T47D (cell line): ENCODE data around the gene TCEAL4.
A peak's percentile ranks its signal among the peaks of the same experiment; 100 is the strongest.

ENCODE experiments used
- DNase-seq, 2 experiments: peaks; one replicate each; pipeline versions ENCODE4 v3.0.0 to v3.0.0-alpha.2; 2011 to 2012; ENCODE audit warnings: low read depth in 1 of 2, low spot score in 1 of 2
- JUND ChIP-seq: IDR thresholded peaks from 2 replicates; pipeline ENCODE4 v1.6.1; 2012; ENCODE audit warnings: low read depth
- in situ Hi-C: cut with HindIII; loops from 2 replicates; pipeline ENCODE4 v1.10.0; 2016; ENCODE audit warnings: low sequenced_read_pairs, low pct_unique_long_range_greater_than_20kb

The TCEAL4 gene

DNA sequence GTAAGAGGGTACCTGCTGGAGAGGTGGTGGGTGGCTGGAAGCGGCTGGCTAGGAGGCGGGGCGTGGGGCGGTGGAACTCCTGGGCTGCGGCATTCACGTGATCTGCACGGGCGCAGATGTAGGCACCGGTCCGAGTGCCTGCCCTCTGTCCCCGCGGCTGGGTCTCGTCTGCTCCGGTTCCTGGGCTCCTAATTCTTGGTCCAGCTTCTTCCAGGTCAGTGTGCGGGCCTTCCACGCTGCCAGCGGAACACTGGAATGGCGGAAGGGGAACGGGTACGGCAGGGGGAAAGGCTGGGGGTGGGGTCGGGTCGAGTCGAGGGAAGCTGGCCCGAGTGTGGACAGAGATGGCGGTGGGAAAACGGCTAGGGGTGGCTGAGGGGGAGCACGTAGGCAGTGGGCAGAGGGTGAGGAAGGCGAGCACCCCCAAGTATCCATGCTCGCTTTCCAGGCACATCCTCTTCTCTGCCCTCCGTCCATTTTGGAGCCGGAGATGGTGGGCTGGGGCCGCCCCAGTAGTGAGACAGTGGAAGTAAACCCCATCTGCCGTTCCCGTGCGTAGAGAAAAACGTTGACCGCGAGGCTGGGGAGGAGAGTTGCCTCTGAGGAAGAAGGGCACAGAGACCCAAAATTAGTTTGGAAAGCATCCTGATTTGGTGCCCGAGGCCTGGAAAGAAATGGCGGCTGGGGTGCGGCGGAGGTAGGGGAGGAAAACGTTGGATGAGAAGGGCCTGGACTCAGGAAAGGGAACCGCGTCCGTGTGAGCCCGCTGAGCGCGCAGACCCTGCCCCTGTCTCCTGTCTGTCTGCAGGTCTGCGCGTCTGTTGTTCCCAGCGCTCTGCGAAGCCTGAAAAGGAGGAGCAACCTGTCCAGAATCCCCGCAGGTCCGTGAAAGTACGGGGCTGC is at the start of gene TCEAL4:
Gene TCEAL4 (plus strand): TSS at position 105 of the 903 bp plus-strand sequence. CDS start 1,161 bp downstream, outside the sequence.
- peak in 1 of 2 experiments; percentile 20 for DNase-seq
- in situ Hi-C loops: no loop called here
- TF ChIP-seq JUND: no peak

DNA sequence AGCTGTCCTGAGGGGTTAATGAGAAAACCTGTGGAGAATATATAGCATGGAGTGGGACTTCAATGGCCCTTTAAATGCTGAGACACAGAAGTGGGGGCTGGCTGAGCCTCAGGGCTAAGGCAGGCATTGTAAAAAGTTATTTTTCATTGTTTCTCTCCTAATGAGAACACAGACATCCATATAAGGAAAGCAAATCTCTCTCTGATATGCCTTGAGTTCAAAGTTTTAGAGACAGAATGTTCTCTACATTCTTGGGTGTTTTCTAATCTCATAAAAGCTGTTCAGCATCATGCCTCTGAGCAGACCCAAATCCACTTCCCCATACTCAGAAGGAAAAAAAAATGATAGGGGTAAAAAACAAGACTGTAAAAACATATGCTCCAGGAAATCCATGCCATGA is 49.2 kb upstream of the TCEAL4 start:
- in situ Hi-C loops: no loop called here
- DNase-seq: no peak

DNA sequence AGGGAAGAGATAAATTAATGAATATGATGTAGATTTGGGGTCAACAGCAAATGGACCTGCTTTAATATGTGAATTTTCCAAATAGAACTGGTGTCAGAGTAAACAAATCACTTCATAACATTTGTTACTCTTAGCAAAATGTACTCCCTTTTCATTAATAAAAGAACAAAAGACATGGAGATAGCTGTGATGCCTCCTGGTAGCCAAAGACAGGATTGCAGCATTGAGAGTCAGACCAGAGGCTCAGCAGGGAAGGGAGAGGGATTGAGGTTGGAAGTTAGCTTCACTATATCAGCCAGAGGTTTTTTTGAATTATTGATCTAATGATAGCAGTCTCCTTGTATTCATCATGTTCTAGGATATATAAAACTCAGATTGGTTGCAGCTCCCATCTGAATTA is 48.6 kb upstream of the TCEAL4 start:
- no peak for TF ChIP-seq JUND
- DNase-seq: no peak
- in situ Hi-C loops: no loop called here

More for the DNA sequence above, 49.2 kb upstream of the TCEAL4 start:
- TF ChIP-seq JUND: no peak

DNA sequence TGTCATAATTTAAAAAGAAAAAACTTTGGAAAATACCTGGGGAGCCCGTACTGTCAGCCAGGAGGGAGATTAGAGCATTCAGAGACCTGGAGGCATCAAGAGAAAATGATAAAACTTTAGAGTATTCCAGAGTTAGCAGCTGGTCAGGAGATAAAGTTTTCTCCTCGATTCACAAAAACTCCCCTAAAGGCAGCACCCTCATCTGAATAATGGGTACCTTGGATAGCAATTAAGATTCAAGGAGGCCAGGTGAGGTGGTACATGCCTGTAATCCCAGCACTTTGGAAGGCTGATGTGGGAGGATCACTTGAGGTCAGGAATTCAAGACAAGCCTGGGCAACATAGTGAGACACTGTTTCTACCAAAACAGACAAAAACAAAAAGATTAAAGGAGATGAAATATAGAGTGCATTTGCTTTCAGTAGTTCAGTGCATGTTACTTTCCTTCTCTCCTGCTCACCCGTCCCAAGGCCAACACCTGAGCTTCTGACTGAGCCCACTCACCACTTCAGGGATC is 47.4 kb upstream of the TCEAL4 start:
- no peak for DNase-seq
- no peak for TF ChIP-seq JUND
- in situ Hi-C loops: no loop called here

DNA sequence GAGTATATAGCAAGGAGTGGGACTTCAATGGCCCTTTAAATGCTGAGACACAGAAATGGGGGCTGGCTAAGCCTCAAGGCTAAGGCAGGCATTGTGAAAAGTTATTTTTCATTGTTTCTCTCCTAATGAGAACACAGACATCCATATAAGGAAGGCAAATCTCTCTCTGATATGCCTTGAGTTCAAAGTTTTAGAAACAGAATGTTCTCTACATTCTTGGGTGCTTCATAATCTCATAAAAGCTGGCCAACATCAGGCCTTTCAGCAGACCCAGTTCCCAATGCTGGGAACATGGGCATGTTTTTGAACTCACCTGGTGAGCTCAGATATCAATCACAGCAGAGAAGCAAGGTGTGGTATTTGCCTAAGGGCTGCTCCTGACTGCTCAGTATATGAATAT is 46.6 kb upstream of the TCEAL4 start:
- no peak for TF ChIP-seq JUND
- in situ Hi-C loops: no loop called here
- DNase-seq: peak in 1 of 2 experiments; percentile 2

DNA sequence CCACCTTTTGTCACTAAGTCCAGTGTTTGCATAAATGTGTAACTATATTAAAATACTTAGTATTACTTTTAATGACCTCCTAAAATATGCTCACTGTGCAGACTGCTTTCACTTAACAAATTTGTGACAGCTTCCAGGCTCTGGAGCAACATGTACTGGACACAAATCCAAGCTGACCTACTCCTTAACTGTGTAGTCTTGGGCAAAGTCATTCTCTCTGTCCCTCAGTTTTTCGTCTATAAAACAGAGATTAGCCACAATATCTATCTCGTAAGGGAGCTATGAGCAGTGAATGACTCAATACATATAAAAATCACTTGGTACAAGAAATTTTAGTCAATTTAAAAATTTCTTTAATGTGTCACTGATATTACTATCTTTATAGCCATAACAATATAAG is 45.6 kb upstream of the TCEAL4 start:
- no peak for TF ChIP-seq JUND
- DNase-seq: no peak
- in situ Hi-C loops: no loop called here

DNA sequence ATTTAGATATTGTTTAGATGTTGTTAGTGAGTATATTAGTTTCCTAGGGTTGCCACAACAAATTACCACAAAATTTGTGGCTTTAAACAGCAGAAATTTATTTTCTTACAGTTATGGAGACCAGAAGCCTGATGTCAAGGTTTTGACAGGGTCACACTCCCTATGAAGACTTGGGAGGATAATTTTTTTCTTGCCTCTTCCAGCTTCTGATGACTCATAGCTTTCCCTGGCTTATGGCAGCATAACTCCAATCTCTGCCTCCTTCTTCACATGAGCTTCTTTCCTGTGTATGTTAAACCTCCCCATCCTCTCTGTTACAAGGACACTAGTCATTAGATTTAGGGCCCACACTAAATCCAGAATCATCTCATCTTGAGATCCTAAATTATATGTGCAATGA is 45.2 kb upstream of the TCEAL4 start:
- TF ChIP-seq JUND: no peak
- in situ Hi-C loops: no loop called here
- no peak for DNase-seq

DNA sequence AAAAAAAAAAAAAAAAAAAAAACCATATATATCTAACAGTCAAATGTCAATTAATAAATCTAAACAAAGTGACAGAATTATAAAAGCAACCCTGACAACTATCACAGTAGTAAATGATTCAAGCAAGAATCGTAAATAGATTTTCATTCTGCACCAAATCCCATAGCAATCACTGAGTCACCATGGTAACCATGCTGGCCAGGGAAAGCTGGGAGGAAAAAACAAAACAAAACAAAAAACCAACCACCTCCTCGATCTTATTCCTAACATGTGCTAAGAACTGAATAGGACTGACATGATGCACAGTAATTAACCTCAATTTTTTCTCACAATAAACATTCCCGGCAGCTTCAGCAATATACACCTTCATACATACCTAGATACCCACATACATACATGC is 35.4 kb upstream of the TCEAL4 start:
- TF ChIP-seq JUND: no peak
- DNase-seq: no peak
- in situ Hi-C loops: no loop called here

DNA sequence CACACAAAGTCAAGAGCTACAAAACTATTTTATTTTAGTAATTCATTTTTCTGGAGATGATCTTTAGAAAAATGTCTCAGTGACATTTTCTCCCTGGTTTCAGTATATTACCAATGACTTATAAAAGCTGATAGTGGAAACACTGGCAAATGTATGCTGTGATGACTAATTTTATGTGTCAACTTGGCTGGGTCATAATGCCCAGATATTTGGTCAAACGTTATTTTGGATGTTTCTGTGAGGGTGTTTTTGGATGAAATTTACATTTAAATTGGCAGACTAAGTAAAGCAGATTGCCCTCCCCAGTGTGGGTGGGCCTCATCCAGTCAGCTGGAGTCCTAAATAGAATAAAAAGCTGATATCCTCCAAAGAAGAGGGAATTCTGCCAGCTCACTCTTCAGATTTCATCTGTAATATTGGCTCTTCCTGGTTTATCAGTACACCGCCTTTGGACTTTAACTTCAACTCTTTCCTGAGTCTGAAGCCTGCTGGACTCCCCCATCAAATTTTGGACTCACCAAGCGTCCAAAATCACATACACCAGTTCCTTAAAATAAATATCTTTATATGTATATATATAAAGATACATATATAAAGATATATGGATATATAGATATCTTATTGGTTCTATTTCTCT is 34.8 kb upstream of the TCEAL4 start:
- TF ChIP-seq JUND: no peak
- in situ Hi-C loops: no loop called here
- no peak for DNase-seq

DNA sequence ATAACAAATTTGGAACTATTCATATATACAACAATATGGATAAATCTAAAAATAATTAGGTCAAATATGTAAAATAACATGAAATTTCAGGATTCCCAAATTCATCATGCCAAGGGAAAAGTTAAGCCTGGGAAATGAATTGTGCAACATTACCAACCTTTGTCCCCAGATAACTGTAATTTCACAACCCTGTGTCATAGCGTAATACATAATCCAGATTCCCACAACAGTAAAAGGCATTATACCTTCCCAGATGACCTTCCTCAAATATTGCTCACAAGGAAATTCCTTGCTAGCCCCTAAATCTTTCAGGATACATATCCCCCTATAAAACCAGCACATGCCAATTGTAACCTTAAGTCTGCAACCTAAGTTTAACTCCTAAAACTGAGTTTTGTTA is 33.1 kb upstream of the TCEAL4 start:
- in situ Hi-C loops: no loop called here

DNA sequence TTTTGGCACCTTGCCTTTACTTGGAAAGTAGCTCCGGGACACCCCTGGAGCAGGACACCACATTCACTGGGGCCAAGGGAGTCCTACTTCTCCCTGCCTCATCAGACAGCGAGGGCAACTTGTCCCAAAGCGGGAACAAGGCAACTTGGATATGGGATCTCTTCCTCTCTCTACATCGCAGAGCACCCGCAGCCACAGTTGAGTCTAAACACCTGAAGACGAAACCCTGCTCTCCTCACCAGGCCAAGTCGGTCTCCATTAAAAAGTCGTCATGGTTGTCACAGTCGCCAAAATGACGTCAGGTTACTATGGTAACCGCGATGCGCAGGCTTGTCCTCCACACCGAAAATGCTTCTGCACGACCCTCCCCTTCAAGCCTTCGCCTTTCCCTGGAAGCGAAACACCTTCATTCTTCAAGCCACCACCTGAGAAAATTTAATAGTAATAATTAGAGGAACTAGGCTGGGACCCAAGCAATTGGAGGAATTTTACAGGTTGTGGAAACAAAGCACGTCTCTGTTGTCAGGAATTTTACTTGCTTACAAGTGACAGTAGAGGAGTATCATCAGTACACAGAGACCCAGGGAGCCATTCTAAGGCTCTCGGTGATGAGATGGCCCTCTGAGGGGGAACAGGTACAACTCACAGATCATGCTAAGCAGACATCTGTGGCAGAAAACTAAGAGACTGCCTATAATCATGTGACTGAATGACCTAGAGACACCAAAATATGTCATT is 30.5 kb upstream of the TCEAL4 start:
- no peak for TF ChIP-seq JUND
- in situ Hi-C loops: no loop called here
- DNase-seq: no peak

More for the DNA sequence above, 33.1 kb upstream of the TCEAL4 start:
- TF ChIP-seq JUND: no peak
- no peak for DNase-seq

DNA sequence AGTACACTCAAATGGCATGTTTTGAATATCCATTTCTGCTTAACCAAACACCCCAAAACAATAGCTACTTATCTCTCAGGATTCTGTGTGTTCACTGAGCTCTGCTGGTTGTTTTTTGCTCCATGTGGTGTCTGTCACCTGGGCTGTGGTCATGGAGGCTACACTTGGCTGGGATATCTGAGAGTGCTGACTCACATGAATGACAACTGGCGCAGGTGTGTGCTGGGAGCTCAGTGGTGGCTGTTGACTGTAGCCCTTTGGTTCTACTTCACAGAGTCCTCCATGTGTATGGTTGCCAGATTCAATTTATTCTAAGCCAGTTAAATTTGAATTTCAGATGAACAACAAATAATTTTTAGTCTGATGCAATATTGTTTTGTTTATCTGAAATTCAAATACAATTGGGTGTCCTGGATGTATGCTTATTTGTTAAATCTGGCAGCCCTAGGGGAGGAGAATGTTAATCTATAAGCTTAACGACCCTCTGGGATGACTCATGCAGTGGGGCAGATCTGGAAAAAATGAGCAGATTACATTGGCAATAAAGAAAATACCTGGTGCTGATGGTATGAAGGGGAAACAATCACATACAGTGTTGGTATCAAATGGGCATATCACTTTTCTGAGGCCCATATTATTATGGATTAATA is 28.2 kb upstream of the TCEAL4 start:
- DNase-seq: no peak
- no peak for TF ChIP-seq JUND
- in situ Hi-C loops: no loop called here
